ENCODE data around the gene ARHGAP15.
A peak's percentile ranks its signal among the peaks of the same experiment; 100 is the strongest.
"Not testable (repeated sequence)": the region's sequence is repeated elsewhere in the genome, so short reads cannot be mapped to it uniquely, and the experiment has no call there.

The ARHGAP15 gene
- total RNA-seq: 219 to 279 reads per million in 2 donors

DNA sequence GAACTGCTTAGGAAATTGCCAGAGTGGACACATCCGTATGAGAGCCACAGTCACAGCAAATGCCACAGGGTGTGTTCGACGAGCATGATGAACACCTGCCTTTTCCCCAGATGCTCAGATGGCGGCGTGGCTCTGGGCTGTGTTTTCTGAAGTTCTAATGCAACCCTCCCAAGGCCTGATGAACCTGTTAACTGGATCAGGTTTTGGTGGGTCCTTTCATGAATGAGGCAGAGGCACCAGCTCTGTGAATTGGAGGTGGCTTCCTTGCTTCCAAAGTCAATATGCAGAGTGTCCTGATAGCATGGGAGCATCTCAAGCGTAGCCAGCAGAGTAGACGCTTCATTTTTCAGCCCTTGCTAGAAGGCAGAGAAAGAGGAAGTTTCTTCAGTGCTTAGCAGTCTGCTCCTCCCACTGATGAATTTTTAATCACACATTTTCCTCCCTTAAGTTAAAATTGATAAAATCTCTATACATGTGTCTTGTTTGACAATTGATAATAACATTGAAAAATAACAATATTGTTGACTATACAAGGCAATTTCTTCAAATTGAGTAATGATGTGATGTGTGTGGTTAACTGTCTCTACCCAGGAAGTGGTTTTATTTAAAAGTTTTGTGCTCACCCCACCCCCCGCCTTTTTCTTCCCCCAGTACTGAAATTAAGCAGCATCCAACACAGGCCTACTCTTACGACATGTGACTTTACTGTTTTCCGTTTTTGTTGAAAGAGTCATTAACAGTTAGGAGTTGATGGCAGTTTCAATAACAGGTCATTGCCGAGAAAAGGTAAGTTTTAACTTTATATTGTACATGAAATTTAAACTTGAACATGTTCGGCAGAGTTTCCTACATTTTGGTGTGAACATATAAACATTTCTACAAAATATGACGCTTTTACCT, at the start of gene ARHGAP15:
Gene ARHGAP15, plus strand, starts transcription at position 739 of the 900 bp plus-strand sequence.
- peak; percentile 14 to 98 (median 62) for DNase-seq

DNA sequence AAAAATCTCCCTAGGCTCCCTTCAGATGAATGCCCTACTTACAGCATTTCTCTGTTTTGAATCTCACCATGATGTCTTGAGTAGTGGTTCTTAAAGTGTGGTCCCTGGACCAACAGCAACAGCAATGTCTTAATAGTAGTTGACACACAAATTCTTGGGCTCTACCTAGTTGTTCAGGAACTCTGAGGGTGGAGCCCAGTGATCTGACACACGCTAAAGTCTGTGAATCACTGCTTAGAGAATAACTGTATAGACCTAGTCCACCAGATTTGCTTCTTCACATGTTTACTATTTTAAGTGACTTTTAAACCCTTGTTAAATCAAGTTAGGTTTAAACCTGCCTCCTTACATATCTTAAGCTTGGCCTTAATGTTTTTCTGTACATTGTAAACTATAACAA, 47.6 kb upstream of the ARHGAP15 start:
- no peak for DNase-seq

DNA sequence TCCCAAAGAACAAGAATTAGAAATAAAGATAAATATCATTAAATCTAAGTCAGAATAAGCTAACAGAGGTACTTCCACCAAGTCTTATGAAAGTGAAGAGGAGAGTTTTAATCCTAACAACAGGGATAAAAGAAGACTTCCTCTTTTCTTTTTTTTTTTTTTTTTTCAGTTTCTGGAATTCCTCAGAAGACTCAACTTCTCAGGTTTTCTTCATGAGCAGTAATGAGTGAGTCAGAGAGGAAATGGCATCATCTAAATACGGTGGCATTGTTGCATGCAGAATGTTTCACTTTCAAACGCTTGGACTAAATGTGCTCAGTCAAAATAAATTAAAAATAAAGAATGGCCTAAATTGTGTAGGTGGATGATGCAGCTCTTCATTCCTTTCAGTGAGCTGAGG, 45.6 kb upstream of the ARHGAP15 start:
- peak in 1 of 5 experiments; percentile 71 for DNase-seq

DNA sequence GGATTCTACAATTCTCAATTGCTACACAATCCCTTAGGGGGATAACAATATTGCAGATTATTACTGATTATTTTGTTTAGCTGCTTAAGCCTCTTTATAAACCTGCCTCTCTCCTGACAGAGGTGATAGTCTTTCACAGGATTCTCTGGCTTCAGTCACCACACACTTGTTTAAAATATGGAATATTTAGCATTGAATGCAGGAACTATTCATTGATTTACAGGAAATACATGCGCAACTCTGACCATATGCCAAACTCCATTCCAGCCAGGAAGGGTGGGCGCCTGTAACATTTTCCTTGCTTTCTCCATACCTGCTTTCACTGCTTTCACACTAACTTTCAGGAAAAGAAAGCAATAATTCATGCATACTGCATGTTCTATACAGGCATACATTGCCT, 44.8 kb upstream of the ARHGAP15 start:
- no peak for DNase-seq

DNA sequence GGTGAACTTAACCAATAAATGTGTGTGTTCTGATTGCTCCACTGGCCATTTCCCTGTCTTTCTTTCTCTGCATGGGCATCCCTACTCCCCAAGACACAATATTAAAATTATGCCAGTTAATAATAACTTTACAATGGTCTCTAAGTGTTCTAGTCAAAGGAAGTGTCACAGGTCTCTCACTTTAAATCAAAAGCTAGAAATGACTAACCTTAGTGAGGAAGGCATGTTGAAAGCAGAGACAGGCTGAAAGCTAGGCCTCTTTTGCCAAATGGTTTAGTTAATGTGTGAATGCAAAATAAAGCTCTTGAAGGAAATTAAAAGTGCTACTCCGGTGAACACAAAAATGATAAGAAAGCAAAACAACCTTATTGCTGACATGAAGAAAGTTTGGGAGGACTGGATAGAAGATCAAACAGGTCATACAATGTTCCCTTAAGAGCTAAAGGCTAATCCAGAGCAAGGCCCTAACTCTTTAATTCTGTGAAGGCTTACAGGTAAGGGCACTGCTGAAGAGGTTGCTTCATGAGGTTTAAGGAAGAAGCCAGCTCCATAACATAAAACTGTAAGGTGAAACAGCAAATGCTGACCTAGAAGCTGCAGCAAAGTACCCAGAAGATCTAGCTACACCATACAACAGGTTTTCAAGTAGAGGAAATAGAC, 44.0 kb upstream of the ARHGAP15 start:
- peak in 1 of 5 experiments; percentile 78 for DNase-seq

DNA sequence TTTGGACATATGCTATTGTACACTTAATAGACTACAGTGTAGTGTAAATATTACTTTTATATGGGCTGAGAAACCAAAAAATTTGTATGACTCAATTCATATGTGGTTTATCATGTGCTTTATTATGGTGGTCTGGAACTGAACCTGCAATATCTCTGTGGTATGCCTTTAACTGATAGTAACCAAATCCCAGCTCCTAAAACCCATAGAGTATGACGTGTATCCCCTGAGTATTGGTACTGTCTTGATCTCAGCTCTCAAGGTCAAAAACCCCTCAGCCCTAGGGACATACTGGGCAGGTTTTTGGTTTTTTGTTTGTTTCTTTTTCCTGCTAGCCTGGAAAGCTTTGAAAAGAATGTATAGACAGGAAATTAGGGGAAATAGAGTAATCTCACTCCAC, 42.2 kb upstream of the ARHGAP15 start:
- DNase-seq: peak in 1 of 5 experiments; percentile 67

DNA sequence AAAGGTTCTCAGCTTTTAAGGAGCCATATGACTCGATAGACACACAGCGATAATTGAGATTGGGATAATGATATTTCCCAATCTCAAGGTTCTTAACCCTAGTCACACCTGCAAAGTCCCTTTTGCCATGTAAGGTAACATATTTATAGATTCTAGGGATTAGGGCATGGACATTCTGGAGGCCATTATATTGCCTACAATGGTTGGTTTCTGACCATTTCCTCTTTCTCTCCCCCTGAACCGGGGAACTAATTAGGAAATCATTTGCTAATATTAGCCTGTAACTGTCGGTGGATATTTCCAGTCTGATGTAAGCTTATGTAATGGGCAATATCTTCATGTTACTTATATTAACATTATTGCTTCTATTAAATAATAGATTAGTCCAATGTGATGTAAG, 40.8 kb upstream of the ARHGAP15 start:
- DNase-seq: no peak

DNA sequence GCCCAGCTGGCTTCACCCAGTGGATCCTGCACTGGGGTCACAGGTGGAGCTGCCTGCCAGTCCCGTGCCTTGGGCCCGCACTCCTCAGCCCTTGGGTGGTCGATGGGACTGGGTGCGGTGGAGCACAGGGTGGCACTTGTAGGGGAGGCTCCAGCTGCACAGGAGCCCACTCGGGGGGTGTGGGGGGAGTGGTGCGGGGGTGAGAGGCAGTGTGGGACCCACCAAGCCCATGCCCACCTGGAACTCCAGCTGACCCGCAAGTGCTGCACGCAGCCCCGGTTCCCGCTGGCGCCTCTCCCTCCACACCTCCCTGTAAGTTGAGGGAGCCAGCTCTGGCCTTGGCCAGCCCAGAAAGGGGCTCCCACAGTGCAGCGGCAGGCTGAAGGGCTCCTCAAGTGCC, 39.7 kb upstream of the ARHGAP15 start:
- DNase-seq: not testable (repeated sequence)

DNA sequence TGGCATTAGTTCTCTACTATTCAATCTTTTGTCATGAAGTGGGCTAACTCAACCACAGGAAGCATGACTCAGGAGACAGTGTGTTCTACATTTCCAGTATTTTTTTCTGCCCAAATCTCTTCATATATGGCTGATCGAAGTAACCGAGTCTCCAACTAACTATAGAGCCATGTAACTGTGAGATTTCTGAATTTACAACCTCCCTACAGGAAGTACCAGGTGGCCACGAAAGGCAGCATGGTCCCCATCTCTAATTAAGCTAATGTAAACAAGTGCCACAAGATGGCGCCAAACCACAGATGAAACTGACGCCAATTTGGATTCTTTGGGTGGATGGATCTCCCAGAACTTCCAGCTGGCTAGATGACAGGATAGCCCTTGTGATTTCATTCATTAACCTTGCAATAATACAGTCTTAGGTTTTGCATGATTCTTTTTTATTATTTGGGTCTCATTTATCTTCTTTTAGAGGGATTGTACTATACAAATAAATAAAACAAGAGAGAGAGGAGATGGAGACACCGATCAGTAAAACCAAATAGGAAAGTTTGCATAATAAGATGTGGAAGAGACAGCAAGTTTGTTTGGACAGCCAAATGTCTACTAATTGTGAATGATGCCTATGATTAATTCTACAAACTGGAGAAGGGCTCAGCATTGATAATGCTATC, 18.3 kb upstream of the ARHGAP15 start:
- peak in 4 of 5 experiments; percentile 36 to 80 (median 50) for DNase-seq

DNA sequence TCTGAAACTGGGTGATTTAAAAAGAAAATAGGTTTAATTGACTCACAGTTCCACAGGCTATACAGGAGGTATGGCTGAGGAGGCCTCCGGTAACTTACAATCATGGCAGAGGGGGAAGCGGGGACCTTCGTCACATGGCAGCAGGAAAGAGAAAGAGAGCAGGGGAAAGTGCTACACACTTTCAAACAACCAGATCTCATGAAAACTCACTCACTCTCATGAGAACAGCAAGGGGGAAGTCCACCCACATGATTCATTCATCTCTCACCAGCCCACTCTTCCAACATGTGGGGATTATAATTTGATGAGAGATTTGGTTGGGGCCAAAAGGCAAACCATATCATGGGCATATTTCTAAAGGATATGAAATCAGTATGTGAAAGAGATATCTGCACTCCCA, 12.0 kb upstream of the ARHGAP15 start:
- no peak for DNase-seq

DNA sequence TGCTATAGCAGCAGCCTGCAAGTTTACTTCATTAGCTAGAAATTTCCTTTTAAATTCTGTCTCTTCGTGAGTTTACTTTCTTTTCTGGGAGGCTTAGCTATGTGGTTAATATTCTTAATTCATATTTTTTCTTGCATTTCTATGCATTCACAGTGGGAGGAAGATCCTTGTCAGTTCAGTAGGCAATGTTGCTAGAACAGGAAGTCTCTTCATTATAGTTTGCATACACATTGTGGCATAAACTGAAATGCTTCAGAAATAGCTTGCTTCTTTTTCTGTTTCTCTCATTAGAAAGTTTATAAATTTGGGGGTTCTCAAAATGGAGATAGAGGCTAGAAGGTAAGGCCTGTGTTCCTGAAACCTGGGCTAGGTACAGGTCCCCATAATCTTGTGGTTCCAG, 8.1 kb upstream of the ARHGAP15 start:
- DNase-seq: peak in 1 of 5 experiments; percentile 44

DNA sequence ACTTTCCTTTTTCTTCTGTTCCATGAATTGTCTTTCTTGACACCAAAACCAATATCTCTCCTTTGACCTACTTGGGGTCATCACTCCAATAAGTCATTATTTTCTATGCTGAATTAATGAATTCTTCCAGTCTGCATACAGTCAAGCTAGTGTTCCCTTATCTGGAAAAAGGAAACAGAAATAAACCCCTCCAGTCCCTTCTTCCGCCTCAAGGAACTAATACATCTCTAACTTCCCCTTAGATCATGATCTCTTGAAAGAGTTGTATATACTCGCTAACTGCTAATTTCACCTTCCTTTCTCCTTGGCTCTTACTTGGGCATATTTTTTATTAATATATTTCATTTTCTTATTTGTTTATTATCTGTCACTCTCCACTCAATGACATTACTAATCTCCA, 7.3 kb upstream of the ARHGAP15 start:
- DNase-seq: no peak

DNA sequence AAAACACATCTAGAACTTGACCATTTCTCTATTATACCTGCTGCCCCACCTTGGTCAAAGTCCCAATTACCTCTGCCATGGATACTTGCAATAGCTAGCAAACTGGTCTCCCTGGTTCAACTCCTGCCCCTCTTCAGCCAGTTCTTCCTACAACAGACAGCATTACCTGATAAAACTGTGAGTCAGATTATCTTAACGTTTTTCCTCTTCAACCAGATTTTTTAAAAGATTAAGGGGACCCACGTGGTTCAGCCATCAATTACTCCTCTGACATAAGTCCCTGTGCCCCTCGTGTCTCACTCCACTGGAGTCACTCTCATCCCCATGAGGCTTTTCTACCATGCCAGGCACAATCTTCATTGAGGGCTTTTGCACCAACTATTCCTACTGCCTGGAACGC, 5.3 kb upstream of the ARHGAP15 start:
- DNase-seq: peak in 1 of 5 experiments; percentile 71

DNA sequence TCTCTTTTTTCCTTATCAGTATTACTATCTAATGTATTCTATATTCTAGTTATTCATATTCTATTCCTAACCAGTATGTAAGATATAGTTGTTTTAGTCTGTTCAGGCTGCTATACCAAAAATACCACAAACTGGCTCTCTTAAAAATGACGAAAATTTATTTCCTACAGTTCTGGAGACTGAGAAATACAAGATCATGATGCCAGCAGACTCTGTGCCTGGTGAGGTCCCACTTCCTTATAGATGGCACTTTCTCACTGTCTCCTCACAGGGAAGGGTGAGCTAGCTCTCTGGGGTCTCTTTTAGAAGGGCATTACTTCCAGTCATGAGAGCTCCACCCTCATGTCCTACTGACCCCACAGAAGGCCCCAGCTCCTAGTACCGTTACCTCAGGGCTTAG, 4.8 kb upstream of the ARHGAP15 start:
- no peak for DNase-seq

DNA sequence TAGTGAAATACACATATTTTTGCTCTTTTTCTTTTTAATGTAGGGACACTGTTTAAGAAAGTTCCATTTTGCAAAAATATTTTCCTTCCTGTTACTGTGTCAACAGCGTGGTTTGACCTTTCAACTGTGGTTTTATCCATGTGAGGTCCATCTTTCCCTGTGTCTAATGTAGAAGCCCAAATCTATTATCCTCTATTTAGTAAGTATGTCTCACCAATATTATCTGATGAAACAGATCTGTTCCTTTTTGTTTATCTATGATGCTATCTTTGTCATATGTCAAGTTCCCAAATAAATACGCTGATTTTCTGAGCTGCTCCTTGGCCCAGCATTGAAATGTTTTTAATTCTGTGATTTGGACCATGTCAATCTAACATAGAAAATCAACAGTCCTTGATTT, 3.5 kb upstream of the ARHGAP15 start:
- no peak for DNase-seq

DNA sequence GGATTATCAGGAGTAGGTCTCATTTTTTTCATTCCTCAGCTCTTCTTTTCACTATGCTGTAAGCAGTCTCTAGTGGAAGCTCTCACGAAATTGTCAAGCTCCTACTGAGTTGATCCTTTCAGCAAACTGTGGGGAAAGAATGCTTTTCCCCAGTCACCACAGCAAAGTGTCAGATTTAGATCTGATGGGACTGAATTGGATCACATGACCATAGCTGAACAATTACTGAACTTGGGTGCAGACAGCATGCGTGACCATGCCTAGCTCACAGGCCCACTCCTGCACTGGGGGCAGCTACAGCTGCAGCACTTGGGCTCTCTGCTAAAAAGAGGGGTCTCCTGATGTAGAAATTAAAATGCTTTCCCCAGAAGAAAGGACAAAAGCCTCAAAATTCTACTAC, 3.1 kb downstream of the ARHGAP15 start:
- peak in 1 of 5 experiments; percentile 36 for DNase-seq

DNA sequence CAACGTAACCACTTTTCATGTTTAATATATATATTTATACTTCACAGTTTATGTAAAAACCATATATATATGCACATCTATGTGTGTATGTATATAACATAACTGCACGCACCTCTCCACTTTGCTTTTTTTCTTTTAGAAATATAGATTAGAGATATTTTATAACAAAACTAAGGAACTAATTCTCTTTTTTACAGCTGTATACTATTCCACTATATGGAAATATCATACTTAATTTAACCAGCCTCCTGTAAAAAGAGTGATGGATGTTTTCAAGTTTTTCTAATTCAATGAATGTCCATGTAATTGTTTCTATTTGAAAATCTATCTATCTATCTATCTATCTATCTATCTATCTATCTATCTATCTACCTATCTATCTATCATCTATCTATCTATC, 4.6 kb downstream of the ARHGAP15 start:
- DNase-seq: no peak

DNA sequence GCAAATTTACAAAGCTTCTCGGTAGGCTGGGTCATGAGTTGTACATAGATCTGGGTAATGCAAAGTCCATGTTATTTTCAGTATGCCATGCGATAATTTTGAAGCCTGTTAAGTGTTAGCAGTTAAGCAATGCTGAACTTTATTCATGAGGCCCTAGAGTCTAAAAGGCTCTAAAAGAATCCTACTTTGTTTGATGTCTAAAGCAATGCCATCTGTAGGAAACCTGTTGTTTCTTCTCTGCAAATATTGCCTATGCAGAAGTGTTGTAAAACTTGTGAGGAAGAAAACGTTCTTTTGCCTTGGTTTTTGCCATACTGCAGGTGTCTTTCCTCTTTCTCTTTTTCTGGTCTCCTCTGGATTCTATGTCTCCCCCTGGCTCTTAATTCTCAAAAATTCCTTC, 9.1 kb downstream of the ARHGAP15 start:
- DNase-seq: no peak

DNA sequence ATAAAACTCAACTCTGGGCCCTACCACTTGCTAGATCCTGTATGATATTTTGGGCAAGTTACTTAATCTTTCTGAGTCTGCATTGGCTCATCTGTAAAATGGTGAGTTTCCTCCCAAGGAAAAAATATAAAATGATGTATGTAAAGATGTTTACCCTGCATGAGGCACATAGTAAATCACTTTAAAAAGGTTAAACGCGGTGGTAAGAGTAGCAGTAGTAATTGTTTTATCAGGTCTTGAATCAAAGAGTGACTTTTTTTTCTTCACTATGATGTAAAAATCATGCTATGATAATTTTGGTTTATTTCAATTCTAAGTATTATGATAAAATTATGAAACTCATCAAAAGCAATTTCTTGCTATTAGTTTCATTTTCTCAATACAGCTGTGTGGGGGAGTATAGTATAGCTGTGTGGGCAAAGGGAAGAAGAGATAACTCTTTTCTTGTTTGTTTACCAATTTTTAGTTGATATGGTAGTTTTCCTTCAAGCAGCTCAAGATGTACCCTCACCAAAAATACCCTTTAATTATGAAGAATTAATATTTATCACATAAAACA, 10.7 kb downstream of the ARHGAP15 start:
- DNase-seq: no peak

DNA sequence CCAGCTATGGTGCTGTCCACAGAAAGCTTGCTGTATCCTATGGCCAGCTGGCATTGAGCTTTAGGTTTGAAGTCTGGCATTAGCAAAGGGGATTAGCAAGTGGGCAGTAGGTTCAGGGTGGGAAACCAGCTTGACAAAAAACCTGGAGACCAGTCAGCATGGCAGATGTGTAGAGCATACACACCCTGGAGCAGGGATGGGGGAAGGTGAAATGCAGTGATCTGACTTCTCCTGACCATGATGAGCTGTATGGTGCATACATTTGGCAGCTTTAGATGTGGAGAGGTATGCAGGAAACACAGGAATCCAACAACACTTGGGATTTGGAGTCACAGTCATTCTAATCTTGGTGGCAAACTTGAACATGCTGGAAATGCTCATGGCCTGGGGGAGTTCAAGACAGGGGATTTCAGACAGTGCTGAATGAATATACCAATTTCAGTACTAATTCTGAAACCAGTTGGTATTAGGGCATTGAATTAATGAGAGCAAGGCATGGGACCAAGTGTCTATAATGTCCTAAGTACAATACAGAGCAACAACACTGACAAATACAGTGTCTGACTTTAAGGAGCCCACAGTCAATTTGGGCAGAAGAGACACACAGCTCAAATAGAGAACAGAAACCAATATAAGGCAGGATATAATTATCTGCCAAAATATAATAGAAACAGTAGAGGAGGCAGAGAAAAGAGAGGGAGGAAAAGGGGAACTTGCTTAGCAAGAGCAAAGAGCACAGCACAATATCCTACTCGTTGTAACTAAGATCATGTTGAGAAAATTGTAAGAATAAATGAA, 11.8 kb downstream of the ARHGAP15 start:
- DNase-seq: no peak

DNA sequence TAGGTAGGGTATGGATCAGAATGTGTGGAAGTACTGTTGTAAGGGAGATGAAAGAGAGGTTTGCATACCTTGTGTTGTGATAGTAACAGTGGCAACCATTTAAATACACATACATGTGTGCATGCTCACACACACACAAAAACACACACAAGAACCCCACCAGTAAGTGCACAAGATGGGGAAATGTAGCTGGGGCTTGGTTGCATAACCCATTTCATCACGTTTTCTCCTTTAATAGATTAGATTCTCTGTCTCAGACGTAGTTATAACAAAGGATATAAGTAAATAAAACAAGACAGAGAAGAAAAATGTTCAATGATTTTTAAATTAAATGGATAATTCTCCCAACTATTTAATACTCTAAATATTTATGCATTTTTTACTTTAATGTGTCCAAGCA, 13.4 kb downstream of the ARHGAP15 start:
- DNase-seq: no peak

DNA sequence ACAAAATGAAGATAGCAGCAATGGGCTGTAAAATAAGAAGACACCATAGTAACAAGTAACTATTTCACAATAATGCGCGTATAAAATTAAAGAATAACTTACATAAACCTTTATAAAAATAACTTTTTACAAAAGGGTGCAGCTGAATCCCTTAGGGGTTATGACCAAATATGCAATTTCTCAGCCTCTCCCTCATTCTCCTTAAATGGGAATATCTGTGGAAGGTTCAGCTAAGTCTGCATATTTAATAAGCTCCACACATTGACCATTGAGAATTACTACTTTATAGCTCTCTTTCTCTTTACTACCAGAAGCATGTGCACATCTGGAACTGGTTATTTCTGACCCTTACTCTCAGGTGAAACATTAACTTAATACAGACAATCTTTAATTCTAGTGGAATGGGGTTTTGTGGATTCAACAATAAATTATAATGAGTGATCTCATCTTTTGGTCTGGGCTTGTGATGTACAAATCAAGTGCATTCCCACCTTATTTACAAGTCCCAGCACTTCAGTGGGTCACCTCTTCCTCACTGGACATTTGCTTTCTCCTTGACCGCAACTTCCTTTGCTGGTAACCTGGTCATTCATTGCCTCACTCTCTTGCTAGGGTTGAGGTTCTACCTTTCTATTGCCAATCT, 15.7 kb downstream of the ARHGAP15 start:
- DNase-seq: no peak
